GM12874 (cell line): ENCODE results near the gene SPR.
A peak's percentile ranks its signal among the peaks of the same experiment; 100 is the strongest.

Experiments
- CTCF ChIP-seq: IDR thresholded peaks from 2 replicates; pipeline ENCODE4 v1.5.1; 2011; ENCODE audit warnings: low read depth, mild to moderate bottlenecking, control low read depth, low read length, moderate library complexity; ENCODE audit not compliant: insufficient read depth

The SPR gene

DNA sequence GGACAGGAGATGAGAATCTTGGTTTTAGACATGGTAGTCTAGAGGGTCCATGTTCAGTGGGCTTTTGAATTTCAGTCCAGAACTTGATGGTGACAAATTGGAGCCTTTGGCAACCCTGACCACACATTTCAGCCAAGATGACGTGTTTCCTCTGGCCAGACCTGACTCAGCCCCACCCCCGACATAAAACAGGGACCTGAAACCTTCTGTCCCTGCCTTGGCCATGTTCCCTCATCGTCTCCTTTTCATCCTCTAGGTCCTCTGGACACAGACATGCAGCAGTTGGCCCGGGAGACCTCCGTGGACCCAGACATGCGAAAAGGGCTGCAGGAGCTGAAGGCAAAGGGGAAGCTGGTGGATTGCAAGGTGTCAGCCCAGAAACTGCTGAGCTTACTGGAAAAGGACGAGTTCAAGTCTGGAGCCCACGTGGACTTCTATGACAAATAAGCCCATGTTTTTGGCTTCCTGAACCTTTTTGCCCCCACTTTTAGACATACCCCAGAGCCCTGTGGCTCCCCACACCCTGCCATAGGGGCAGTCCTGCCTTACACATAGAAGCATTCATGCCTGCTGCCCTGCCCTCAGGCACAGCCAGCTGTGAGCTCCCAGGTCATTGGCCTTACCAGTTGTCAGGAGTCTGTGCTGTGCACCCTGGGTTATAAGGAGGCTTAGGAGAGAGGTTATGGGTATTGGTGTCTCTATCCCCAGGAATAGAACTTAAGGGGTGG, 4.0 kb downstream of the SPR start:
- TF ChIP-seq CTCF: no peak

GRCh38 chr2:72892506-72893173, 5.4 kb downstream of the SPR start:
- peak; percentile 92 for TF ChIP-seq CTCF

DNA sequence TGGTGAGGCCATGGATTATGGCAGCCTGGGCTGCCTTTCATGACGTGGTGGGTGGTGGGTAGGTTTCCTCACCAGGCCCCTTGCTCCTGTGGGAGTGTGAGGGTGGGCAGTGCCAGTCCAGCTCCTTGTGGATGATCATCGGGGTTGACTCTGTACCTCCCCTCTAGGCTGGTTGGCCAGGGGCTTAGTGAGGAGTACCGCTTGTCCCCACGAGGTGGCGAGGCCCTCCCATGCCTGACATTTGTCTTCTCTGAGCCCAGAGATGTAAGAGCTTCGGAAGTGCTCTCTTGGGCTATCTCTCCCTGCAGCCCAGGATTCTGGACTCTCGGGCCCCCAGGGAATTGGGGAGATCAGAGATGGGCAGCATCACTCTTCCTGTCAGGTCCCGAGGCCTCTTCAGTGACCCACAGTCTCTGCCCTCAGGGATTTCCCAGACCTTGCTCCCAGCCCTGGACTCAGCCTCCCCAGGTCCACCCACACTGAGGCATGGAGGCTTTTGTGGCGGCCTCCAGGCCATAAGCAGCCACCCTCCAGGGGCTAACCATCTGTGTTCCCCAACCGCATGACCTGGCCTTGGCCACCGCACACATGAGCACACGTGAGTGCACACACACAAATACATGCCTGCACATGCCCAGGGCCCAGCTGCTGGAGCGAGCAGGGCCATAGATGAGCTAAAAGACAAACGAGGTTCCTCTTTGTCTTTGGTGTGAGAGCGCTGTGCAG, 6.5 kb downstream of the SPR start:
- peak; percentile 84 for TF ChIP-seq CTCF

- TF ChIP-seq CTCF: no peak
Observed at GRCh38 chr2:72894514-72894913, 7.3 kb downstream of the SPR start.

DNA sequence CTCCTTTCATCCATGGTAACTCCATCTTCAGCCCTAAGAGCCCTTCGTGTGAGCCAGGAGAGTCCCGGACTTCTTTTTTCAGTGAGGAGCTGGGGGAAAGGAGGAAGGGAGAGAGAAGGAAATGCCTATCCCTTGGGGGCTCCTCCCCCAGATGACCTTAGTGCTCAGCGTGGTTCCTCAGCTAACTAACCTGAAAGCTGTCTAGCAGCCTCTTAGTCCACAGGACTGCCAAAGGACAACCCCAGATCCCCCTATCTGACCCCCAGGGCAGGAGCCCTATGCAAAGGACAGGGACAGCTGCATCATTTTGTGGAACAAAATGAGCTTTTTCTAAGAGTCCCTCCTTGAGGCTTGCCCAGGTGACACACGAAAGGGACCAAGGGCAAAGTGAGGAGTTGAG, 7.9 kb downstream of the SPR start:
- no peak for TF ChIP-seq CTCF

DNA sequence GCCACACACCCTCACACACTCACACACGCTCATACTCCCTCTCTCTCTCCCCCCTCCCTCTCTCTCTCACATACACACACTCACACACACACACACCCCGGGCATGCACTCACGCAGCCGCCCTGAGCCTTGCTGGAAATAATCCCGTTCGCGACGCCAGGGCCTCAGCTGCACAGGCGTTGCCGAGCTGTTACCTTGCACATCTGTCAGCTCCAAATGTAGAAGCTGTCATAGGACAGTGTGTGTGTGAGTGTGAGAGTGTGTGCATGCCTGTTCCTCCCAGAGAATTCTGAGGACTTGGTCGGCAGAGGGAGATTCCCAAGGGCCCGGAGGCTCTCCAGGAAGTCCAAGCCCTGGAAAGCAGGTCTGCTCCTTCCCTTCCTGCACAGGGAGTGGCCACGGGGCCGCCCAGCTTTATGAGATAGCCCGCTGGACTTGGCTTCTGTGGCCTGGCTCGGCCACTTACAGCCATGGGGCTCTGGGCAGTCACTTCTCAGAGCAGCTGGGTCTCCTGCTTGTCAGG, 8.6 kb downstream of the SPR start:
- TF ChIP-seq CTCF: no peak

DNA sequence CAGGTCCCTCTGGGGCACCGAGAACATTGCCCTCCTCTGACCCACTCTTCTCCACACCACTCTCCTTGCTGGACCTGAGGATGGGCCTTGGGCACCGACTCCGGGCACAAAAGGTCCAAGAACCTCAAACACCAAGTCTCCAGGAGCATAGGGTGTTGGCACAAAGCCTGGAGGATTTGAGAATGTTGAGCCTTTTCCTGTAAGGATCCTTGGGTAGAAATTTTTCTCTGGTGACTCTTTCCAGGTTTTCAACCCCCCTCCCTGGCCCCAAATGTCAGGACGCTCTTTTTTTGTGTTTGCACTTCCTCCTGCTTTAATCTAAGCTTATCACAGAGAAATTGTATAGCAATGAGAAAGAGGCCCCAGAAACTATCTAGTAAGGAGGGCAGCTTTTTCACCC, 9.2 kb downstream of the SPR start:
- TF ChIP-seq CTCF: no peak
